Liver (tissue), 3 donors: Measurements from ENCODE around the gene CADM3.

Source experiments
- CTCF ChIP-seq: fragments of 150-350 bp; IDR thresholded peaks from 2 replicates; pipeline ENCODE4 v1.5.1; 2017; ENCODE audit warnings: improper control_type of control experiment, low read depth, low read length; ENCODE audit not compliant: missing input control
- MAX ChIP-seq: IDR thresholded peaks from 2 replicates; pipeline ENCODE4 v1.6.1; 2016; ENCODE audit warnings: antibody characterized with exemption
- TAF1 ChIP-seq: conservative IDR thresholded peaks from 2 replicates; pipeline ENCODE4 v1.6.1; 2016; ENCODE audit warnings: antibody characterized with exemption, mild to moderate bottlenecking
- YY1 ChIP-seq: IDR thresholded peaks from 2 replicates; pipeline ENCODE4 v1.6.1; 2016; ENCODE audit warnings: antibody characterized with exemption, mild to moderate bottlenecking
- donor health status: healthy.
- donor health status: healthy.

- TF ChIP-seq TAF1: no peak
- peak; percentile 84 for TF ChIP-seq CTCF
- no peak for TF ChIP-seq MAX
- TF ChIP-seq YY1: no peak
These were observed 42.8 kb downstream of the CADM3 start for GRCh38 chr1:159214149-159214760.
